ENCODE data around the gene IGDCC3. TPM values are rescaled to one million over a fixed set of nuclear protein-coding genes. Genes with fewer than 3 reads are reported as not detected.

Gene IGDCC3
- polyA plus RNA-seq, 1 donor (not counting 4 experiments of a cell fraction or from before 2014, with no cell fraction given), result not detected

- no peaks in the 10 kb centered on the region for H4K20me1 ChIP-seq (ENCODE audit: control insufficient read depth, extremely low read depth, insufficient read depth, low read length)
- dilution Hi-C loops (cut with MboI; ENCODE audit: extremely low pct_ligation_motif_present, low sequenced_read_pairs), result no loop called here
- H2AFZ ChIP-seq (ENCODE audit: control insufficient read depth, low read length), result no peak overlapping the region
- no peak overlapping the region for H3K4me3 ChIP-seq (ENCODE audit: control insufficient read depth in 2 of 3, extremely low read depth in 1 of 3, insufficient read depth in 2 of 3, low read depth in 1 of 3, low read length in 3 of 3)
- no peaks in the 10 kb centered on the region for H3K9me3 ChIP-seq (ENCODE audit: control insufficient read depth, low read depth, low read length)
- no peak for DNase-seq (ENCODE audit: low read depth, low spot score)
- H3K36me3 ChIP-seq (ENCODE audit: control insufficient read depth in 2 of 2, extremely low read depth in 1 of 2, insufficient read depth in 2 of 2, low read length in 2 of 2), result no peaks in the 10 kb centered on the region
- H3K79me2 ChIP-seq (ENCODE audit: control insufficient read depth, insufficient read depth, low read length), result no peaks in the 10 kb centered on the region
- peaks cover 2% of the 10 kb centered on the region for H3K4me1 ChIP-seq (ENCODE audit: control insufficient read depth, extremely low read depth, insufficient read depth, low read length)
- H3K4me2 ChIP-seq (ENCODE audit: control insufficient read depth, extremely low read depth, insufficient read depth, low read depth, low read length), result no peak overlapping the region
- no peak overlapping the region for H3K27ac ChIP-seq (ENCODE audit: control insufficient read depth, insufficient read depth, low read length)
- no peak overlapping the region for H3K9ac ChIP-seq (ENCODE audit: control insufficient read depth, extremely low read depth, insufficient read depth, low read length)
- no peaks in the 10 kb centered on the region for H3K9me1 ChIP-seq (ENCODE audit: control insufficient read depth, extremely low read depth, insufficient read depth, low read length)
- no peak for FAIRE-seq
- no peak for TF ChIP-seq CTCF (optimal IDR thresholded peaks at IDR 0.05 in 1 of 3, IDR thresholded peaks at IDR 0.05 in 1 of 3, conservative IDR thresholded peaks at IDR 0.05 in 1 of 3; ENCODE audit: extremely low read depth in 1 of 3, insufficient read depth in 2 of 3, low read length in 3 of 3)
- TF ChIP-seq EZH2 (IDR thresholded peaks at IDR 0.05; ENCODE audit: low read length), result no peak
- no peaks in the 10 kb centered on the region for H3K27me3 ChIP-seq (ENCODE audit: control insufficient read depth, extremely low read depth, insufficient read depth, low read length)
Observed at GRCh38 chr15:65292938-65293518, 84.8 kb downstream of the IGDCC3 start.

- Histone ChIP-seq H3K9me3 (ENCODE audit: control insufficient read depth, low read depth, low read length) (no peaks in the 10 kb centered on the region), H3K9ac (ENCODE audit: control insufficient read depth, extremely low read depth, insufficient read depth, low read length) (no peak overlapping the region), H3K36me3 (ENCODE audit: control insufficient read depth in 2 of 2, extremely low read depth in 1 of 2, insufficient read depth in 2 of 2, low read length in 2 of 2) (no peaks in the 10 kb centered on the region), H3K4me3 (ENCODE audit: control insufficient read depth in 2 of 3, extremely low read depth in 1 of 3, insufficient read depth in 2 of 3, low read depth in 1 of 3, low read length in 3 of 3) (no peak overlapping the region), H3K79me2 (ENCODE audit: control insufficient read depth, insufficient read depth, low read length) (no peaks in the 10 kb centered on the region), H3K27me3 (ENCODE audit: control insufficient read depth, extremely low read depth, insufficient read depth, low read length) (no peaks in the 10 kb centered on the region), H3K4me2 (ENCODE audit: control insufficient read depth, extremely low read depth, insufficient read depth, low read depth, low read length) (no peak overlapping the region), H3K4me1 (ENCODE audit: control insufficient read depth, extremely low read depth, insufficient read depth, low read length) (peaks cover 9% of the 10 kb centered on the region), H3K9me1 (ENCODE audit: control insufficient read depth, extremely low read depth, insufficient read depth, low read length) (no peaks in the 10 kb centered on the region), H4K20me1 (ENCODE audit: control insufficient read depth, extremely low read depth, insufficient read depth, low read length) (no peaks in the 10 kb centered on the region), H3K27ac (ENCODE audit: control insufficient read depth, insufficient read depth, low read length) (no peak overlapping the region), H2AFZ (ENCODE audit: control insufficient read depth, low read length) (no peak overlapping the region)
- DNase-seq (ENCODE audit: low read depth, low spot score) (no peak), FAIRE-seq (no peak)
- TF ChIP-seq CTCF (optimal IDR thresholded peaks at IDR 0.05 in 1 of 3, IDR thresholded peaks at IDR 0.05 in 1 of 3, conservative IDR thresholded peaks at IDR 0.05 in 1 of 3; ENCODE audit: extremely low read depth in 1 of 3, insufficient read depth in 2 of 3, low read length in 3 of 3), result no peak
- TF ChIP-seq EZH2 (IDR thresholded peaks at IDR 0.05; ENCODE audit: low read length), result no peak
- dilution Hi-C loops (cut with MboI; ENCODE audit: extremely low pct_ligation_motif_present, low sequenced_read_pairs), result no loop called here
Observed at GRCh38 chr15:65290228-65290627, 87.6 kb downstream of the IGDCC3 start.

All from keratinocyte (primary cell).